Measurements from ENCODE around the gene PDE5A.
"Not testable (repeated sequence)": the region's sequence is repeated elsewhere in the genome, so short reads cannot be mapped to it uniquely, and the experiment has no call there.

The PDE5A gene

GRCh38 chr4:119462733-119463132, 165.9 kb downstream of the PDE5A start:
- POLR2A ChIA-PET; H3K9me3 ChIP-seq (ENCODE audit: control insufficient read depth, insufficient read depth, low read depth, low read length); H3K27ac ChIP-seq (ENCODE audit: extremely low read depth, low read depth, low read length); H3K36me3 ChIP-seq (ENCODE audit: control insufficient read depth in 2 of 2, insufficient read depth in 1 of 2, low read length in 2 of 2); H3K4me1 ChIP-seq (ENCODE audit: control insufficient read depth, insufficient read depth, low read length); H3K4me3 ChIP-seq (ENCODE audit: low read depth, low read length); CTCF ChIA-PET: not testable (repeated sequence)

- H3K36me3 ChIP-seq (ENCODE audit: control insufficient read depth in 2 of 2, insufficient read depth in 1 of 2, low read length in 2 of 2); H3K9me3 ChIP-seq (ENCODE audit: control insufficient read depth, insufficient read depth, low read depth, low read length); CTCF ChIA-PET; H3K4me1 ChIP-seq (ENCODE audit: control insufficient read depth, insufficient read depth, low read length); H3K4me3 ChIP-seq (ENCODE audit: low read depth, low read length); POLR2A ChIA-PET; H3K27ac ChIP-seq (ENCODE audit: extremely low read depth, low read depth, low read length): not testable (repeated sequence)
Observed at GRCh38 chr4:119455734-119456133, 172.9 kb downstream of the PDE5A start.

- H3K9me3 ChIP-seq (ENCODE audit: control insufficient read depth, insufficient read depth, low read depth, low read length); H3K36me3 ChIP-seq (ENCODE audit: control insufficient read depth in 2 of 2, insufficient read depth in 1 of 2, low read length in 2 of 2); H3K4me1 ChIP-seq (ENCODE audit: control insufficient read depth, insufficient read depth, low read length); CTCF ChIA-PET: not testable (repeated sequence)
- peak overlapping the region; percentile 51 for H3K4me3 ChIP-seq (ENCODE audit: low read depth, low read length)
- TF ChIP-seq ATF2 (tag by site-specific recombination; IDR thresholded peaks at IDR 0.05; ENCODE audit: low read depth) (peak; percentile 50; the same call in 1 of the 2 replicates), ZSCAN30 (tag by site-specific recombination; IDR thresholded peaks at IDR 0.05) (peak; percentile 76; the same call in 1 of the 2 replicates), SP2 (tag by site-specific recombination; IDR thresholded peaks at IDR 0.05) (peak; percentile 66), ZNF501 (tag by site-specific recombination; IDR thresholded peaks at IDR 0.05) (0 out of 2 replicates have a peak, but pooled peaks have one; percentile 58), ZNF335 (tag by site-specific recombination; conservative IDR thresholded peaks at IDR 0.05) (peak; percentile 37; the same call in 1 of the 2 replicates), ZXDB (tag by site-specific recombination; IDR thresholded peaks at IDR 0.05) (0 out of 2 replicates have a peak, but pooled peaks have one; percentile 46), ZNF629 (tag by site-specific recombination; IDR thresholded peaks at IDR 0.05) (peak; percentile 97), ZBTB26 (tag by site-specific recombination; optimal IDR thresholded peaks at IDR 0.05) (peak; percentile 97), ZNF76 (tag by site-specific recombination; IDR thresholded peaks at IDR 0.05; ENCODE audit: borderline replicate concordance, low read depth) (peak; percentile 49; the same call in 1 of the 2 replicates), SP3 (tag by site-specific recombination; IDR thresholded peaks at IDR 0.05) (peak; percentile 44; the same call in 1 of the 2 replicates), ZBTB21 (tag by site-specific recombination; IDR thresholded peaks at IDR 0.05) (peak; percentile 96), YY1 (tag by site-specific recombination; IDR thresholded peaks at IDR 0.05) (0 out of 2 replicates have a peak, but pooled peaks have one; percentile 17)
- POLR2A ChIA-PET, result interaction anchor here (0.8 kb wide), 1 partner anchor 612 kb away, joined by 4 read pairs; the partner anchor contains the start of gene MAD2L1
- H3K27ac ChIP-seq (ENCODE audit: extremely low read depth, low read depth, low read length), result peak overlapping the region; percentile 52; the same call in 1 of the 2 replicates
Observed at GRCh38 chr4:119454491-119455270, 173.9 kb downstream of the PDE5A start.

GRCh38 chr4:119454151-119454490, 174.5 kb downstream of the PDE5A start:
- peak overlapping the region; percentile 51 for H3K4me3 ChIP-seq (ENCODE audit: low read depth, low read length)
- H3K4me1 ChIP-seq (ENCODE audit: control insufficient read depth, insufficient read depth, low read length); H3K36me3 ChIP-seq (ENCODE audit: control insufficient read depth in 2 of 2, insufficient read depth in 1 of 2, low read length in 2 of 2); CTCF ChIA-PET; POLR2A ChIA-PET; H3K9me3 ChIP-seq (ENCODE audit: control insufficient read depth, insufficient read depth, low read depth, low read length): not testable (repeated sequence)
- H3K27ac ChIP-seq (ENCODE audit: extremely low read depth, low read depth, low read length), result peak overlapping the region; percentile 52; the same call in 1 of the 2 replicates

- H3K4me3 ChIP-seq (ENCODE audit: low read depth, low read length); H3K4me1 ChIP-seq (ENCODE audit: control insufficient read depth, insufficient read depth, low read length); CTCF ChIA-PET; POLR2A ChIA-PET; H3K9me3 ChIP-seq (ENCODE audit: control insufficient read depth, insufficient read depth, low read depth, low read length); H3K27ac ChIP-seq (ENCODE audit: extremely low read depth, low read depth, low read length): not testable (repeated sequence)
- peaks cover 0 to 11% of the 10 kb centered on the region in 2 experiments; a peak in 1 of 3 replicates for H3K36me3 ChIP-seq (ENCODE audit: control insufficient read depth in 2 of 2, insufficient read depth in 1 of 2, low read length in 2 of 2)
Observed at GRCh38 chr4:119453286-119453685, 175.3 kb downstream of the PDE5A start.

GRCh38 chr4:119449851-119450250, 178.8 kb downstream of the PDE5A start:
- H3K27ac ChIP-seq (ENCODE audit: extremely low read depth, low read depth, low read length); H3K9me3 ChIP-seq (ENCODE audit: control insufficient read depth, insufficient read depth, low read depth, low read length); H3K4me3 ChIP-seq (ENCODE audit: low read depth, low read length); CTCF ChIA-PET; H3K4me1 ChIP-seq (ENCODE audit: control insufficient read depth, insufficient read depth, low read length); POLR2A ChIA-PET: not testable (repeated sequence)
- peaks cover 0 to 14% of the 10 kb centered on the region in 2 experiments; a peak in 1 of 3 replicates for H3K36me3 ChIP-seq (ENCODE audit: control insufficient read depth in 2 of 2, insufficient read depth in 1 of 2, low read length in 2 of 2)

All from HEK293 (cell line).